ENCODE data around the gene MRGPRF.

The MRGPRF gene

GRCh38 chr11:69013009-69013951 is at the start of gene MRGPRF:
Gene MRGPRF, minus strand, starts transcription at chr11:69013246. Its CDS starts 3,345 bp downstream, at chr11:69009901.
- DNase-seq (ENCODE audit: extremely low read depth in 1 of 2, low read depth in 1 of 2) = no peak

GRCh38 chr11:69062169-69062855 is 49.3 kb upstream of the MRGPRF start:
- no peak for DNase-seq (ENCODE audit: extremely low read depth in 1 of 2, low read depth in 1 of 2)

- DNase-seq (ENCODE audit: extremely low read depth in 1 of 2, low read depth in 1 of 2) = no peak
Measured at GRCh38 chr11:69061713-69062053, 48.6 kb upstream of the MRGPRF start.

- no peak for DNase-seq (ENCODE audit: extremely low read depth in 1 of 2, low read depth in 1 of 2)
Measured at GRCh38 chr11:69060806-69061712, 48.0 kb upstream of the MRGPRF start.

GRCh38 chr11:69059985-69060384 is 46.9 kb upstream of the MRGPRF start:
- no peak for DNase-seq (ENCODE audit: extremely low read depth in 1 of 2, low read depth in 1 of 2)

GRCh38 chr11:69059429-69059828 is 46.4 kb upstream of the MRGPRF start:
- DNase-seq (ENCODE audit: extremely low read depth in 1 of 2, low read depth in 1 of 2) = no peak

GRCh38 chr11:69058511-69059270 is 45.6 kb upstream of the MRGPRF start:
- DNase-seq (ENCODE audit: extremely low read depth in 1 of 2, low read depth in 1 of 2) = no peak

- DNase-seq (ENCODE audit: extremely low read depth in 1 of 2, low read depth in 1 of 2) = no peak
Measured at GRCh38 chr11:69057801-69058200, 44.8 kb upstream of the MRGPRF start.

- no peak for DNase-seq (ENCODE audit: extremely low read depth in 1 of 2, low read depth in 1 of 2)
Measured at GRCh38 chr11:69057236-69057635, 44.2 kb upstream of the MRGPRF start.

- peak in 1 of 2 donors; percentile 44 for DNase-seq (ENCODE audit: extremely low read depth in 1 of 2, low read depth in 1 of 2)
Measured at GRCh38 chr11:69055598-69056516, 42.8 kb upstream of the MRGPRF start.

- no peak for DNase-seq (ENCODE audit: extremely low read depth in 1 of 2, low read depth in 1 of 2)
Measured at GRCh38 chr11:69055212-69055586, 42.2 kb upstream of the MRGPRF start.

- DNase-seq (ENCODE audit: extremely low read depth in 1 of 2, low read depth in 1 of 2) = no peak
Measured at GRCh38 chr11:69054397-69055211, 41.6 kb upstream of the MRGPRF start.

GRCh38 chr11:69053546-69054396 is 40.7 kb upstream of the MRGPRF start:
- no peak for DNase-seq (ENCODE audit: extremely low read depth in 1 of 2, low read depth in 1 of 2)

- no peak for DNase-seq (ENCODE audit: extremely low read depth in 1 of 2, low read depth in 1 of 2)
Measured at GRCh38 chr11:69053169-69053477, 40.1 kb upstream of the MRGPRF start.

GRCh38 chr11:69052343-69053168 is 39.5 kb upstream of the MRGPRF start:
- no peak for DNase-seq (ENCODE audit: extremely low read depth in 1 of 2, low read depth in 1 of 2)

GRCh38 chr11:69051381-69052342 is 38.6 kb upstream of the MRGPRF start:
- DNase-seq (ENCODE audit: extremely low read depth in 1 of 2, low read depth in 1 of 2) = no peak

Data from stimulated activated CD8-positive, alpha-beta memory T cell treated with anti-CD3 and anti-CD28 coated beads, Interleukin-7, amount 100 ng/mL, for 48 hours (primary cell).